HG03097 (cell line): ENCODE measurements around the gene DNAJC18.
A peak's percentile ranks its signal among the peaks of the same experiment; 100 is the strongest.
"Not testable (repeated sequence)": the region's sequence is repeated elsewhere in the genome, so short reads cannot be mapped to it uniquely, and the experiment has no call there.

Source experiments
- ATAC-seq: cut with Tn5 transposase; IDR thresholded peaks from one replicate; pipeline ENCODE4 v1.9.1; 2021; ENCODE audit not compliant: unreplicated experiment, low FRiP score

The DNAJC18 gene

DNA sequence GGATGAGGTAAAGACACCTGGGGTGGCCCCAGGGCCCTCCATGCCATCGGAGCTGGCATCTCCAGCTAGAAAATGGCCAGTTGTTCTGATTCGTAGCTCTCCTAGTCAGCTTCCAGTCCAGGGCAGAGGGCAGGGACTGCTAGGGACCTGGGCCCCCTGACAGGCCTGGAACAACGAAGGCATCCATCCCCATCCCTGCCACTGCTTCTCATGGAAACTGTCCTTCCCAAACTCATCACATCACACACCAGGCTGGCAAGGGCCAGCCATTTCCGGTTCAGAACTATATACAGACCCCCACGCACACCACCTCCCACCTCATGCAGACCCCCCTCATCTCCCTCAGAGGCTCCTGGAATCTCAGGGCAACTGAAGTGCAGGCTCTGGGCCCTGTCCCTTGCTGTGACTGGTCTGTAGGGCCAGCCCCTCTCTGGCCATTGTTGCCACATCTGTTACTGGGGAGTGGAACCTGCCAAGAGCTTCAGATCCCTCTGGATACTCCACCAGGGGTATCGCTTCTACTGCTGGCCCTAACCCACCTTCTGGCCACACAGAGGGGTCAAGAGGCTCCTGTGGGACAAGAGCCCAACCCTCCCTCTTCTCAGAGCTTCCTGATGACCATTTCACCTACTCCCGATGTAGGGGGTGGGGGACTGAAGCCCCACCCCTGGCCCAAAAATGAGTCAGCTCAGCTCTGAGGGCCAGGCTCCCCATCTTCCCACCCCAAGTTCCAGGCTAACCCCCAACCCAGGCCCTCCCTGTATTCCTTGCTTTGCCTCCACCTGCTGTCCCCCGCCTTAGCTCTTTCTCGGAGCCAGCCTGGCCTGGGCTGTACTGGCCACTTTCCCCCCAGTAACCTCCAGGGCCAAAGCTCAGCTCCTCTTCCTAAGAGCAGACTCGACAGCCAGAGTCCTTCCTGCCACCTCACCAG is 48.4 kb downstream of the DNAJC18 start:
- no peak for ATAC-seq

DNA sequence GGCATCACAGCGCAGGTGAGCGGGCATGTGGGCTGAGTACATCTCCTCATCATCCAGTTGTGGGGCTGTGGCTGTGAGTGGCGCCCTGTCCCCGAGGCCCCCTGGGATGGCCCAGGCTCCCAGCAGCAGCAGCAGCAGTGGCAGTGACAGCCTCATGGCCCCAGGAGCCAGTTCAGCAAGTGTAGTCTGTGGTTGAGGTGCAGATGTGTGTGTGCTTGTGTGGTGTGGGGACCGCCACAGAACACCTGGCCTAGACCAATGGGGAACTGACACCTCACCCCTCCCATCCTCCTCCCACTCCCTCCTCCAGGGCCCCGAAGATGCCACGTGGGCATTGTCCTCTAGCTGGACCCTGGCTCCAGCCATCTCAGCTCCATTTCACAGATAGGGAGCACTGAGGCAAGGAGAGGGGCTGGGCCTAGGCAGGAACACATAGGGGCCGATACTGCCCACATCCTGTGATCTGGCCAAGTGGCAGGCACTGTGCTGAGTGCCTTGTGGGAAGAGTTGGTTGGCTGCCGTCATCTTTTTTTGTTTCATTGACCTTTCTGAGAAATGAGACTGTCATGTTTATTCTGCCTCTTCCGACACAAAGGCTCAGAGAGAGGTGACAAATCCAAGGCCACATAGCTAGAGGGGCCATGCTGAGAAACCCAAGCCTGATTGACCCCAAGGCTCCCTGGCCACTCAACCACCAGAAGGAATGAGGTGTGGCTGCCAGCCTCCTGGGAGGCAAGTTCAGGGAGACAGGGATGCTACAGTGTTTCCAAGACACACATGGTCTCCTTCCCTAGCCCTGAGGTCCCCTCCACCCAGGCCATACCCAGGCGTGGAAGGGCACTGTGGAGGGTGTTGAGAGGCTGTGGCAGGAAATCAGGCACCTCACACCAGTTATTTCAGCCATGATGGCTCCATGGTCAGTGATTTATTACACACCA is 49.4 kb downstream of the DNAJC18 start, which contains the start of gene MZB1:
TSS of gene MZB1 (minus strand) at position 213 of the 938 bp plus-strand sequence. CDS start at position 156, 57 bp downstream.
- peak; percentile 24 for ATAC-seq

DNA sequence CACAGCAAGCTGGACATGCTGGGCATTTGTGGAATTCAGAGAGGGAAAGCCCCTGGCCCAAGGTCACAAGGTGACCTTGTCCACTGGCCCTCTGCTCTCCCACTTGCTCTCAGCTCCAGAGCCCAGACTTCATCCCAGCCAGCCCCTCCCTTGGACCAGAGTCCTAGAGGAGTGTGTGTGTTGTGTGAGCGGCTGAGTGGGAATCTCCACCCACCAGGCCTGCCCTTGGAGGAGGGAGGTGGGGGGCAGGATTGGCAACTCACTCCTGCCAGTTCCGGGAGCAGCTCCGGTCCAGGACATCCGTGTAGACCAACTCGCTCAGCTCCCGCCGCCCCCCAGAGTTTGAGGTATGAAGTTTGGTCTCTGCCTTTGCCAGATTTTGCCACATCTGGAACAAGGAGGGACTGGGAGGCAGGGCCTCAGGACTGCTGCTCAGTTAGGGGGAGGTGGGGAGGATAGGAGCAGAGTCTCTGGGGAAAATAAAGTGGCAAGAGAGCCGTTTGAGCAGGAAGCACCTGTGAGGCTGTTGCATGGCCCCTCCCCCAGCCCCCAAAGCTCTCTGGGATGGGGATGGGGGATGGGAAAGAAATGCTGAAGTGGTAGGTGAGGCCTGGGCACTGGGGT is 51.0 kb downstream of the DNAJC18 start:
- ATAC-seq: no peak

DNA sequence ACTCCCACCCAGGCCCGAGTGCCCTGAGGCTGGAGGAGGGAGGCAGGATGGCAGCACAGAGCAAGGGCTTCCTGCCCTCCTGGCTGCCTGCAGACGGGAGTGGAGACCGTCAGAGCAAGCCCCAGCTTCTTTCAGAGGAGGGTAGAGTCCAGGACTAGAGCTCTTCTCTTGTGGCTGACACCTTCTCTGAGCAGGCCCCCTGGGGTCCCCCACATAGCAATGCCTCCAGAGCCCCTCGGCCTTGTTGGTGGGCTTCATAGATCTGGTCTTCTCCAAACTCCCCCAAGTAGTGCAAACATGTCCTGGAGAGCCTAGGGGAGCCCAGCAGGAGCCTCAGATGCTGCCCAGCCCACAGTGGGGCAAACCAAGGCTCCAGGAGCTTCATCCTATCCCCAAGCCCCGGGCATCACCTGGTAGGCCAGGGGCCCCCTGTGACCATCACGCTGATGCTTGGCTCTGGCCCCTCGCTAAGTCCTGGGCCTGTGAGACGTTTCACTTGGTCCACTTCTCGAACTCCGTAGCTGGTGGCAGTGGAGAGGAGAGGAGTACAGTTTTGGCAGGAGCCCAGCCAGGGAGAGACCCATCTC is 51.6 kb downstream of the DNAJC18 start:
- ATAC-seq: no peak

DNA sequence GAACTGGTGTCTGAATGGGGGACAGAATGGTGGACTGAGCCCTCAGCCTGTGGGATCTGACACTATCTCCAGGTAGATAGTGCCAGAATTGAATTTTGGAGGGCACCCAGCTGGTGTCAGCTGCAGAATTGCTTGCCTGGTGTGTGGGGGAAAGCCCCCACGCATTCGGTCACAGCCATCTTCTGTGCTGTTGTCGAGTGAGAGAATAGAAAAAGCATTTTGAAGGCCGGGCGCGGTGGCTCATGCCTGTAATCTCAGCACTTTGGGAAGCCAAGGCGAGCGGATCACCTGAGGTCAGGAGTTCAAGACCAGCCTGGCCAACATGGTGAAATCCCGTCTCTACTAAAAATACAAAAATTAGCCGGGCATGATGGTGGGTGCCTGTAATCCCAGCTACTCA is 52.4 kb downstream of the DNAJC18 start:
- ATAC-seq: not testable (repeated sequence)

DNA sequence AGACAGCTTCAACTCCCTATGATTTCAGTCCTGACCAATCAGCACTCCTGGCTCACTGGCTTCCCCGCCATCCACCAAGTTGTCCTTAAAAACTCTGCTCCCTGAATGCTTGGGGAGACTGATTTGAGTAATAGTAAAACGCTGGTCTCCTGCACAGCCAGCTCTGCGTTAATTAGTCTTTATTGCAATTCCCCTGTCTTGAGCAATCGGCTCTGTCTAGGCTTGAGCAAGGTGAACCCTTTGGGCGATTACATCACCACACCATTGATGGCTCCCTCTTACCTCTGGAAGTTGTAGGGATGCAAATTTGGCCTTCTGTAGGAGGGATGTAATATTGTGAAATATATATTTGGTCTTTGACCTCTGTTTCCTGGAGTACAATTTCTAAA is 53.3 kb downstream of the DNAJC18 start:
- ATAC-seq: no peak

DNA sequence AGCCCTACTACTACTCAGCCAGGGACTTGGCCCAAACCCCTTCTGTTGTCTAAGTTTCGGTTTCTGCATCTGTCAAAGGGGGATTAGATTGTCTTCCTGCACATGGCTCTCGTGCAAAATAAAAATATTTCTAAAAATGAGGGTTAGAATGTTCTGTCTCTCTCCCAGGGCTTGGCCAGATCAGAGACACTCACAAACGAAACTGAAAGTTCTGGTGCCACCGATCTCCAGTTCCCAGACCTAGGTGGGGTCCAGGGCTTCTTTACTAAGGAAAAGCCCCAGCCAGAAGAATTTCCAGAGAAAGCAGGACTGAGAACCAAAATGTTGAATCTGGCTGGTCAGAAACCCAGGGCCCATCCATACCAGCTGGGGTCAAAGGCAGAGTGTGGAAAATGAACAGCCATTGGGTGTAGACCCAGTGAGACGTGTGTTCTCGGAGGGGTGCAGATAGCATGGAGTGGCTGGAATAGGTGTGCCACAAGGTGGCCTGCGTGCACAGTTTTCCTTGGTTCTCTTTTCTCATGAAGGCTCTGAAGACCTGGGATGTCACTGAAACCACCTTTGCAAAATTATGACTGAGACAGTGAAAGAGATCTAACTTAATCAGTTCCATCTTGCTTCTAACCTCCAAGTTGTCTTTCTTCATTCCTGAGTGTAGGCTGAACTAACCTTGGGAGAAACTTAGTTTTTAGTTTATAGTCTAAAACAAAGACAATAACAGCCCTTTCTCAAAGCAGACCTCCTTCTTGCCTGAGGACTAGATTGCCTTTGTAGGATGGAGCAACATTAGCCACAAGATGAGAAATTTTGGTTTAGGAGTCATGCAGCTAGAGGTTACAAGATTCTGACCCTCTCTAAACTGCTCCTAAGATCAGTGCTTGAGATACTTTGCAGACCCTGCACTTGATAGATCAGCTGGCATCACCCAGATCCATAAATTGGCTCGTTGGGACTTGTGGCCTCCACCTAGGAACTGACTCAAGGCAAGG is 54.0 kb downstream of the DNAJC18 start:
- no peak for ATAC-seq

DNA sequence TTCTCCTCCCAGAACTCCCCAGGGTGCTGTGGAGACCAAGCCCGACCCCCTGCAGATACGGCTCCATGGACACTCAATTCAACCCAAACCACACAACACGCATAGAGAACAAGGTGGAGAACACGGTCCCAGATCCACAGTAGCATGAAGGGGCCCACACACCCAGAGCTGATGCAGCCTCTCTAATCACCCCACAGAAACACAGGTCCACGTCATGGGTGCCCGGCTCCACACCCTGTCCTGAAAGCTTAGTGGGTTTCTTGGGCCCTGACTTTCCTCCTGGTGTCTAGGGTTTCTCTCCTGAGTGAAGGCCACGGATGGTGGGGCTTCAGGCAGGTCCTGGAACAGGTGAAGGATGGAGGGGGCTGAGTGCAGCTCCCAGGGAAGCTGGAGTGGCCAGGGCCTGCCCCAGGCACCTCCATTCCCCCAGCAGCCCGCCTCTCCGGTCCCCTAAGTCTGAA is 54.7 kb downstream of the DNAJC18 start:
- no peak for ATAC-seq

DNA sequence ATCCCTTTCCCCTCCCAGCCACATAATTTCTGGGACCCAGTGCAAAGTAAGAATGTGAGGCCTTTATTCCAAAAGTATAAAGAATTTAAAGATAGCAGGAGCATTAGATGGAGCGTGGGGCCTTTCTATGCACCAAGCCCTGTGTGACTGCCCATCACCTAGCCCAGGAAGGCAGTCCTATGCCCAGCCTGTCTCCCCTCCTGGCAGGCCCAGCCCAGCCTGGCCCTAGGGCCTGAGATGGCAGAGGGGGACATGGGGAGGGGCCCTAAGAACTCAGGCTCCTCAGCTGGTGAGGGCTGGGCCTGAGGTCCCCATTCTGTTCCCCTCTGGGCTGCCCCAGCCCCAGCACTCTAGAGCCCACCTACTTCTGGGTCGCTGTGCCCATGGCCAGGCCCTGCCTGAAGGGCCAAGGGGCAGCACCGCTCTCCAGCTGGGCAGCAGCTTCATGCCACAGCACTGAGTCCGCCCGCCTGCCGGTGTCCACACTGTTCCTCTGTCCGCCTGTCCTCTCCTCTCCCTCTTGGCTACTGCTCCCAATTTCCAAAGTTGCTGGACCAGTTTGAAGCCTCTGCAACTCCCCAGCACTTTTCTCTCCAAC is 55.2 kb downstream of the DNAJC18 start:
- ATAC-seq: no peak

DNA sequence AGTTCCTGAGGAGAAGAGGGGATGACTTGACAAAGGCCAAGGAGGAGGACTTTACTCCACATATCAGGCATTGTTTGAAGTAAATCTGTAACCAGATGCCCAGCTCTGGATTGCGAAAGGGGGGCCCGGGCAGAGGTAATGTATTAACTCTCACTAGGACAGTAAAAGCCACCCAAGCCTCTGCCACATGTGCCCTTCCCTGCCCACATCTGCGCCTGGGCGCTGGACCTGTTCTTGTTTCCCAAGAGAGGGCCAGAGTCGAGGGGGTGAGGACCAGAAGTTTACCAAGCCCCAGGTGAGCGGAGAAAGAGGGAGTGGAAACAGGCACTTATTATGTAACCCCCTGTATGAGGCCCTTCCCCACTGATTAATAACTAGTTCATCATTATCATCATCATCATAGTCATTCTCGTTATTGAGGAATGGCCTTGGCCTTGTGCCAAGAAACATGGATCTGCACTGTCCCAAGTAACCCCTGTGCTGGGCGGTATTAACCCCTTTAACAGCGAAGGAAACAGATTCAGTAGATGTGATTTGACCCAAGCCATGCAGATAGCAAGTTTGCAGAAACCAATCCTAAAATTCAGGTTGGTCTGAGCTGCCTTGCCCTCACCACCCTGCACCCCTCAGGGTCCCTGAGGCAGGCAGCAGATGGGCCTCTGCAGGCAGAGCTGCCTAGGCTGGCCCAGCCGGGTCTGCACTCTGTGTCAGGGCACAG is 55.9 kb downstream of the DNAJC18 start, which contains the start of gene SLC23A1:
TSS of gene SLC23A1 (minus strand) at position 23 of the 718 bp plus-strand sequence. CDS start 44 bp downstream, outside the sequence.
- ATAC-seq: no peak

DNA sequence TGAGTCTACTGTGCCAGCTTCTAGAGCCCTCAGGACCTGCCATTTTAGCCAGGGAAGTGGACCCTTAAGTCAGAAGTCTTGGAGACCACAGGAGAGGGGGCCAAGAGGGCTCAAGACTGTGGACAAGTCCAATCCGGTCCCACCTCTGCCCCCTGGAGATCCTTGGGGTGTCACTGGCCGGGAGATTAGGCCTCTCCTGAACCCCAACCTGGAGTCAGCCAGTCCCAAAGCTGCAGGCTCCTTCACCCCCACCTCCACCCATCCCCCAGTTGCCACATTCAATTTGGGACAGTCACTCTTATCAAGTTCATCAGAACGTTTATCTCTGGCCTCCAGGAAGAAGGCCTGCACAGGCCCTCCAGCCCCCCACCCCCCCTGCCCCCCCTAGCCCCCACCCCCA is 56.5 kb downstream of the DNAJC18 start:
- ATAC-seq: no peak

DNA sequence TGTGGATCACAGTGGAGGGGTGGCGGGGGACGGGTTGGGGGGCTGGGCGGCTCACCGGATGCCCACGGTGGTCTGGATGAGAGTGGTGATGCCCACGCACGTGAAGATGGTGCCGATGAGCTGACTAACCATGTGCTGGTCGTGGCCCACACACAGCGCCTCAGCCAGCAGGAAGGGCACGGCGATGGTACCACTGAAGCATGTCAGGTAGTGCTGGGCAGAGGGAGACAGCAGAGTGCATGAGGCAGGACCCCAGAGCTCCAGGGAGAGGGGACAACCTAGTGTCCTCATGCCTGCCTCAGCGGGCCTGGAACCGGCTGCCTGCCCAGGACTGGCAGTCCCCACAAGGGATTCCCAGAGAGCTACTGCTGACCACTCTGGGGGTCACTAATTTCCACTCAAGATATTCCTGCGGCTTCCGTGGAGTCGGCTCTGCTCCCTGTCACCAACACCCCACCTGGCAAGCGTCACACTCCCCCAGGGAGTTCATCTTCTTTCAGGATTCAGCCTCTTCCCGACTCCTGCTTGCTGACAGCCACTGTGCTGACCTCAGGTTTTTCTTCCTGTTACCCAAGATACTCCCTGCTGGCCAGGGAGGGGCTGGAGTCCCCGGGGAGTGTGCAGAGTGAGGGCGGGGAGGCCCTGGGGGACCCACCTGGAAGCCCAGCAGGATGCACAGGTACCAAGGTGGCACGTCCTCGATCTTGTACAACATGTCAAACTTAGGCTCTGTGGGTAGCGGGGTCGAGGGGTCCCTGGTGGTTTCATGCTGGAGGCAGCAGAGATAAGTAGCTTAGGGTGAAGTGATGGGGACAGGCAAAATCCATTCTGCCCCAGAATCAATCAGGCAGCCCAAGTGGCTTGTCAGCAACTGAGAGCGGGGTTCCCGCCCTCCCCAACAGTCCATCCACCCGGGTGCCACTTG is 57.2 kb downstream of the DNAJC18 start:
- ATAC-seq: no peak

DNA sequence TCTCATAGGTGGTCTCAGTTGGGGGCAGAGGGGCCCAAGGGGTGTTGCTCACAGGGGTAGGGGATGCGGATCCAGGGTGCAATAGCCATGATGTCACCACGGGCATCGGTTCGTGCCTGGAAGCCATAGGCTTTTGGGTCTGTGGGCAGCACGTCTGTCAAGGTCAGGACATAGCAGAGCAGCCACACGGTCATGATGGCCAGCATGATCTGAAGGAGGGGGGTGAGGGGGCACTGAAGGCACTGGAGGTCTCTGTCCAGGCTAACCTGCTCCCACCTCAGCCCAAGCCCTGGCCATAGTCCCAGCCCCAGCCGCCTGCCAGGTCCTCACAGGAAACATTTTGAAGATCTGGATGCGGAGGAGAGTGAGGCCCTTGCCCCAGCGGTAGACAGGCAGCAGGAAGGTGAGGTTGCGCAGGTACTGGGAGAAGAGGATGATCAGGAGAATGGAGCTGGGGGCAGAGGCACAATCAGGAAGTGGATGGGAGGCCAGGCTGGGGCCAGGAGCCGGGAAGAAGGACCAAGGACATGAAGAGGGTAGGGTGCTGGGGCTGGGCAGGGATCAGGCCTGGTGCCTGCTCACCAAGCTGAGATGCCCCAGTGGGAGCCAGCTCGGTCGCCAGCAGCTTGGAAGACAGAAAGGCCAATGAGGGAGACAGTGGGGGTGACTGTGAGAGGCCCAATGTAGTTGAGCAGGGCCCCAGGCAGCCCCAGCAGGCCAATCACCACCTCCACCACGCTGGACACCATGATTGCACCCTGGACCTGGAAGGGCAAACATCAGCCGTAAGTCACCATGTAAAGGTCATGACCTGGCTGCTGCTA is 59.5 kb downstream of the DNAJC18 start:
- no peak for ATAC-seq

DNA sequence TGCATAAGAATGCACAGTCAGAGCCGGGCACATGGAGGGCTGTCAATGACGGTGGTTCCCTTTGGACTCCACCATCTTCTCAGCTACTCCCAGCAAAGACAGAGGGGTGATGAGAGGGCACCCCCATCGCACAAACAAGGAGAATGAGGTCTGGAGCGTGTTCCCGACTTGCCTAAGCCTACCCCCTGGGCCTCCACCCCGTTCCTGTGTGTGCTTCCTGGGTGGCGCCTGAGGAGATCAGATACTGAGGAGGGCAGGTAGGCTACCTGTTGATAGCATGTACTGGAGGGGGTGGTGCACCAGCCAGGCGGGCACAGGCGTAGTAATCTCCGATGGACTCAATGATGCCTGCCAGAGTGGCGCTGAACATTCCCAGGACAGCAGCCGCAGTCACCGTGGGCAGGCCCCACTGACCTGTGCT is 60.4 kb downstream of the DNAJC18 start:
- ATAC-seq: no peak

DNA sequence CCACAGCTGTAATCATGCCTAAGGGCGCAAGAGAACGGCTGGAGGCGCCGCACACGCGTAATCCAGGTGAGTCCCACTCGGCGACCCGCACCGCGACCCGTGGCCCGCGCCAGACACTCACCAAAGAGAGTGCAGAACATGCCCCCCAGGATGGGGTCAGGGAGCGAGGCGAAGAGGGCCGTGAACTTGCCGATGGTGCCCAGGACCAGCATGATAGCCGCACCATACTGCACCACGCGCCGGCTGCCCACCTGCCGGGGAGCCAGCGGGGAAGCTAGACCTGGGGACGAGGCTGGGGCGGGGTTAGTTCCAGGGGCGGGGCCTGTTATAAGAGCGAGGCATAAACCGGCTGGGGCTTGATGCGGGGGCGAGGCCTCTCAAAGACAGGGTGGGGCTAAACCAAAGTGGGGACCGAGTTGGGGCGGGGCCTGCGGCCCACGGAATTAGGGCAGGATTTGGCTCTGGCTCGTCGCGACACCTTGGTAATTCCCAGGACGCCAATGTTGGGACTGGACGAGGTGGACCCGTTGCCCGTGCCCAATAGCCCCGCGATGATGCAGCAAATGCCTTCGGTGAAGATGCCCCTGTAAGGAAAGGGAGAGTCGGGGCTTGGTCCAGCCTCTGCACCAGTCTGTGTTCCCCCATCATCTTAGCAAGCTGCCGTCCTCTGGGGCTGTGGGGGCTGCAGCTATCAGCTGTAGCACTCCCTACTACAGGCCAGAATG is 61.1 kb downstream of the DNAJC18 start:
- no peak for ATAC-seq
